Stimulated activated CD4-positive, alpha-beta T cell treated with anti-CD3 and anti-CD28 coated beads, Interleukin-4, amount 100 ng/mL, for 24 hours (primary cell): Measurements from ENCODE around the gene TMOD3.
"Not testable (repeated sequence)": the region's sequence is repeated elsewhere in the genome, so short reads cannot be mapped to it uniquely, and the experiment has no call there.

Experiments used
- DNase-seq: peaks from one replicate; pipeline ENCODE4 v3.0.0-alpha.2; 2020

TMOD3 gene

DNA sequence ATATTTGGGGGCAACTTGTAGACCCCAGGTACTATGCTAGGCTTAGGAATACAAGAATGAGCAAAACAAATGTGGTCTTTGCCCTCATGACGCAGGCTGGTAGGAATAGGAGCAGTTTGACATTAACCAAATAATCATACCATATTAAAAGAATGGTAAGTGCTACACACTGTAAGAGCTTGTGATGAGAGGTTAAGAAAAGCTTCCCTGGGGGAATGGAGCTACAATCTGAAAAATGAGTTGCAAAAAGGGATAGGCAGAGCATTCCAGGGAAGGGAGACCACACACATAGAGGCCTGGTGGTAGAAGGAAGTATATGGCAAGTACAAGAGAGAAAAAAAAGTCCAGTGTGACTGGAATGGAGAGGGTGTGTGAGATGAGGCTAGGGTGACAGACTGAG, 37.3 kb downstream of the TMOD3 start:
- DNase-seq: no peak

DNA sequence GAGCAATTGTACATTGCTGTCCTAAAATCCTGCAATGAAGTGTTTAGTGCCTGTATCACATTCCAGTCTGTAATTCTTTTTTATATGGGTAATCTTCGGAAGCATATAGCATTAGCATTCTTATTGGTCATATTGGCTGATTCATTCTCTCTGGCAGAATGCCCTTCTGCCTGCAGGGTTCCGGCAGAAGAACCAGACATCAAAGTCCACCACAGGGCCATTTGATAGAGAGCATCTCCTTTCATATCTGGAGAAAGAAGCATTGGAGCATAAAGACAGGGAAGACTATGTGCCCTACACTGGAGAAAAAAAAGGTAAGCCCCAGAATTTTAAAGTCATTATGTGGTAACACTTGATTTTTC, 39.6 kb downstream of the TMOD3 start:
- no peak for DNase-seq

DNA sequence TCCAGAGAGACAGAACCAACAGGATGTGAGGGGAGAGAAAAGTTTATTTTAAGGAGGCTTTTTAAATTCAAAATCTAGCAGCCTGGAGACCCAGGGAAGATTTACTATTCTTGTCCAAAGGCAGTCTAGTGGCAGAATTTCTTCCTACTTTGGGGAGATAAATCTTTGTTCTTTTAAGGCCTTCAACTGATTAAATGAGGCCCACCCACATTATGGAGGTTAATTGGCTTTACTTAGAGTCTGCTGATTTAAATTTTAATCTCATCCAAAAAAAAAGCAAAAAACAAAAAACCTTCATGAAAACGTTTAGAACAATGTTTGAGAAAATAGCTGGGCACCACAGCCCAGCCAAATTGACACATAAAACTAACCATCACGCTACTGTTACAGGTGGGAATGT, 41.3 kb downstream of the TMOD3 start:
- no peak for DNase-seq

DNA sequence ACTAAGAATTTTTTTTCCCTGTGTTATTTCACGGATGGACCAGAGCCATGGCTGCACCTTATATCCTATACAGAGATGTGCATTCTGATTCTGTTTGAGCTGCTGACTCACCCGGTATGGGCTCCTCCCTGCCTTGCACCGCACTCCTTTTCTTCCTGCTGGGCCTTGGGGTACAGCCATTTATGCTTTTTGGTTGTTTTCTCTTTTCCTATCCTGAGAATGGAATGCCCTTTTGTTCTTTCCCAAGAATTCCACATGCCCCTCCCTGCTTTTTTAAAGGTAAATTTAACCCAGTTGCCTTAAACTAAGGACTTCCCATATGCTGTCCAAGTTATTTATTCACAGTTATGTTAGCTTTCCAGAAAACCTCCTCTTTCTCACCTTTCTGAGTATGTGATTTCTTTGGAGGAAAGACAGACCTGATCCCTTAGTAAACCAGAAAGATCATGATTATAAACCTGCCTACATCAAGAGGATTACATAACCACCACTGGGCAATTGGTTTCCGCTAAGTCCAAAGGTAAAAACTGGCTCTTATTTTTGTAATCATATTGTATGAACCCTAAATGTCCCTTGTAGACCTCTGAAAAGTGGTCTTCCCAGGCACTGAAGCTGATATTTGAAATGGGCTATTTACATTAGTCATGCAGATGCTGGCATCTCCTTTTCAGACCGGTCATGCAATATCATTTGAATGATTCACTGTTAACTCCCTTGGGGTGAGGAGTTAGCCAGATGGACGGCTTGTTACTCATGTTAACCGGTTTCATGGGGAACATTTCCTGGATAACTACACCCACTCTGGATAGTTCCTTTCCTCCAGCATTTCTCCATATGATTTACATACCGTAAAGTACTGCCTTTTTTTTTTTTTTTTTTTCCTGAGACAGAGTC, 45.5 kb downstream of the TMOD3 start:
- no peak for DNase-seq

DNA sequence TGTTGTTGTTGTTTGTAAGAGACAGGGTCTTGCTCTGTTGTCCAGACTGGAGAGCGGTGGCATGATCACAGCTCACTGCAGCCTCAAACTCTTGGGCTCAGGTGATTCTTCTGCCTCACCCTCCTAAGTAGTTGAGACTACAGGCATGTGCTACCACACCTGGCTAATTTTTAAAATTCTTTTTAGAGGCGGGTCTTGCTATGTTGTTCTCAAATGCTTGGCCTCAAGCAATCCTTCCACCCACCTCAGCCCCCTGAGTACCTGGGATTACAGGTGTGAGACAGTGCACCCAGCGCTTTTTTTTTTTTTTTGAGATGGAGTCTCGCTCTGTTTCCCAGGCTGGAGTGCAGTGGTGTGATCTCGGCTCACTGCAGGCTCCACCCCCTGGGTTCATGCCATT, 46.7 kb downstream of the TMOD3 start:
- DNase-seq: no peak

DNA sequence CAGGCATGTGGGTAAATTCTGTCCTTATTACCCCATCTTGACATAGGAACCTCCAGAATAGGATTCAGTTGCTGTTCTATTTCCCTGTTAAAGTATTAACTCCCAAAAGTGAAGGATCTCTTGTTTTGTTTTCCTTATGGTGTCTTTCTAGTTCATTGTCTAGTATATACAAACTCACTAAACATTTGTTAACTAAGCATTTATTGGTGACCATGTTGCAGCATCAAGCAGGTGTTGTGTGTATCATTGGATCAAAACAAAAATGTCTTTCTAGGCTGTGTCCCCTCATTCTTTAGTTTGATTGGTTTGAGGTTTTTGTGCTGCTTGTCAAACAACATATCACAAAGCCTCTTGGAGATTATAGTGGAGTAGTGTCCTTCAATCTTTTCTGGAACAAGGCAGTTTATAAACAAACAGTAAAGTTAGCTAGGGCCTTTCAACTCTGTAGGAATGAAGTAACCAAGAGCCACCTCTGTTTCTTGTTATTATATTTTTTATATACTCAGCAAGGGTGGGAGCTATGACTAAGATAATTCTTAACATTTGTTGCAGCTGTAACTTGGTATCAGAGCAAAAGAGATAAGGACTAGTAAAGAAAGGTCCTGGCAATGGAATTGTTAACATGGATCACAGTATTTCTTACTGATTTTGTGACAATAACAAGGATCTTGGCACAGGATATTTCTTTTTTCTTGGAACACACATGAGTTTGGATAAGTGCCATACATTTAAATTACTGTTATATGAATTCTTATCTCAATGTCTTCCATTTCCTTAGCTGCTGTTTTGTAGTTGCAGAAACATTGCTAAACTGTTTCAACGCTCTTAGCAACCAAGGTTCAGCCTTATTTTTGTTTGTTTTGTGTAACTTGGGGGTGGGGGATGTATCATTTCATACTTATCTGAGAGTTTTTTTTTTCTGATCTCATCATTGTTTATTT, 49.3 kb downstream of the TMOD3 start:
- no peak for DNase-seq

DNA sequence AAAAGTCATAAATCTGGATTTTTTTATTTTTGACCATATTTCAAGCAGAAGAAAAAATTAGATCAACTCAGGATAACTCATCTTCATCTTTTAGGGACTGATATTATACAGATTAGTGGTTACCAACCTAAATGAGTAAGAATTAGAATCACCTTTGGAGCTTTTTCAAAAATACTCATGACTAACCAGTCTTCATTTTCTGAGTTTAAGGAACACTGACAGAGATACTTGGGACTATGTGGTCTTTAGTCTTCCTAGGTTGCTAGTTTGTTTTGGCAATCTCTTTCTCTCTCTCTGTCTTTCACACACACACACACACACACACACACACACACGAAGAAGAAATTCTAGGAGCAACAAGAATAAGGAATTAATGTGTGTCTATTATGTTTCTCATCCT, 50.1 kb downstream of the TMOD3 start:
- no peak for DNase-seq

DNA sequence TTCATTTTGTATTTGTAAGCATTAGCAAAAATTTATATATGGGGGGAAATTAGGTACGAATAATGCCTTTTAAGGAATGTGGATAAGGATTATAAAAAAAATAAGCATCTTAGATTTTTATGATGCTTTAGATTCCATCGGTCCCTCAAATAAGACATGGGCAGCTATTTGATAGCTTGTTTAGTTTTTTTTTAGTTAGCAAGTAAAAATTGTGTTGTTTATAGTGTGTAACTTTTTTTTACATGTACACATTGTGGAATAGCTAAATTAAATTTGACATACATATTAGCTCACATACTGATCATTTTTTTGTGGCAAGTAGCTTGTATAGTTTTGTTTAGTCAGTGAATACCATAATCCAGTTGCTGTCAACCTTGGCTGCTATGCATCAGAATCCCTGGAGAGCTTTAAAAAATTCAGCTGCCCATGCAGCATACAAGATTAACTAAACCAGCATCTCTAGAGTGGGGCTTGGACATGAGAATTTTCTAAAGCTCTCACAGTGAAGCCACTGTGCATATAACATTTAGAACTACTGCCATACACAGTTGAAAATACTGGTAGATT, 53.9 kb downstream of the TMOD3 start:
- DNase-seq: no peak

DNA sequence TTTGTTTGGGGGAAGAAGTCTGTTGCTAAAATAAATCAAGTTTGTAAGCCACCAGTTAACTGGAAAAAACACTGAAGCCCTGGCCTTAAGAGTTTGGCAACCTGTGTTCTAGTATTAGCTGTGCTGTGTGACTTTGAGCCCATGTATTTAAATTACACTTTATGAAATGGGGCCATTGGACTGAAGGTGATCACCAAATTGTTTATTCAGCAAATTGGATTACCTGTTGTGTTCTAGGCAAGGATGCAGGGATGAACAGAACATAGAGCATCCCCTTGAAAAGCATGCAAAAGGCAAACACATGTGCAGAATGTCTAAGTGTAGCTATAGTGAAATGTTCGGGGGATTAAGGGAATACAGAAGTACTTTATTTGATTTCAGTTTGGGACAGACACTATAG, 54.6 kb downstream of the TMOD3 start:
- DNase-seq: no peak

DNA sequence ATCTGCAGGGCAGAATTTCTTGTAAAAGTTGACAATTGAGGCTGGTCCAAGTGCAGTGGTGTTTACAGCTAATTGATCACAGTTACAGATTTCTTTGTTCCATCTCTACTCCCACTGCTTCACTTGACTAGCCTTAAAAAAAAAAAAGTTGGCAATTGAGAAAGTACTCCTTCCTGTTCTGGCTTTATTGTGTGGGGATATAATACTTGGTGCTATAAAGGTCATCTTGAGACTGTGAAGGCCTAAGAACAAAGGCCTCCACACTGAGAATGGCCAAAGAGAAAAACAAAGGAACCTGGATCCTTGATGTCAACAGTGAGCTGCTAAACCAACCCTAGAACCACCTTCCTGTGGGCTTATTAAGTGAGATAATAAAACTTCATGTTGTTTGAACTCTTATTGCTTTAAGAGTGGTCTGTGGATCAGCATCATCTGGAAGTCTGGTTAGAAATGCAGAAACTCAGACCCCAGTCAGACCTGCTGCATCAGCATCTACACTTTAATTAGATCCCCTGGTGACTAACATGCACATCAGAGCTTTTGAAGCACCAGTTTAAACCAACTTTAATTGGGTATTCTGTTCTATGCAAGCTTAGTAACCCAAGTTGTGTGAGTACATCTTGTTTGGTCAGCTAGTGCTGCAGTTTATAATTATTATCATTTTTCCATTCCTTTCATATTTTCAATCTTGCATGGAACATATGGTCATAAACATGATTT, 55.2 kb downstream of the TMOD3 start:
- DNase-seq: no peak

DNA sequence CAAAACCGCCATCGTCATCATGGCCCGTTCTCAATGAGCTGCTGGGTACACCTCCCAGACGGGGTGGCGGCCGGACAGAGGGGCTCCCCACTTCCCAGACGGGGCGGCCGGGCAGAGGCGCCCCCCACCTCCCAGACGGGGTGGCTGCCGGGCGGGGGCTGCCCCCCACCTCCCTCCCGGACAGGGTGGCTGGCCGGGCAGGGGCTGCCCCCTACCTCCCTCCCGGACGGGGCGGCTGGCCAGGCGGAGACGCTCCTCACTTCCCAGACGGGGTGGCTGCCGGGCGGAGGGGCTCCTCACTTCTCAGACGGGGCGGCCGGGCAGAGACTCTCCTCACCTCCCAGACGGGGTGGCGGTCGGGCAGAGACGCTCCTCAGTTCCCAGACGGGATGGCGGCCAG, 56.3 kb downstream of the TMOD3 start:
- DNase-seq: not testable (repeated sequence)

DNA sequence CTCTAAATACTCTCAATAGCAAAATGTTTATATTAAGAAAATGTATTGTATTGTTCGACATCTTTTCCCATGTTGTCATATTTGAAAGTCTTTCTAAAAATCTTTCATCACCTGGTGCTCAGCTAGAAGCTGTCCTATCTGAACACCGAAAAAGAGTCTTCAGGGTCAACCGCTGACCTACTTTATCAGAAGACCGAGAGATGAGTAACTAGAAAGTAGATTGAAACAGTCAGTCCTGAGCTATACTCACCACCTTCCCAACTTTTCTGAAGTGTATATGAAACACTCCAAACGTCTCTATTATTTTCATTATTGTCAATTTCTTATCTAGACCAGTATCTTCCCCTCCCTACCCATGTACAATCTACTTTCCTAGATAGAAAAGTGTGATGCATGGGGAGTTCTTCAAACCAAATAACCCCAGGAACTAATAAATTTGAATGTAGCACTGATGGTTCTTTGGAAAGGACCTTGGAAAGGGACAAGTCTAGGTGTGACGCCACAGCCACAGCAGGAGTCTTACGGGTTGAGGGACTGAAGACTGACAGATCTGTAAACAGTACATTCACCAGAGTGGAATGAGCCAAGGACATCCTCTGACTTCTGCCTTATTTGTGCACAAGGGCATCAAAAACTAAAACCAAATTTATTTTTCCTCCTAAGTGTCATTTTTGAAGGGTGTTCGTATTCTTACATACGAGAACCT, 58.6 kb downstream of the TMOD3 start:
- no peak for DNase-seq

DNA sequence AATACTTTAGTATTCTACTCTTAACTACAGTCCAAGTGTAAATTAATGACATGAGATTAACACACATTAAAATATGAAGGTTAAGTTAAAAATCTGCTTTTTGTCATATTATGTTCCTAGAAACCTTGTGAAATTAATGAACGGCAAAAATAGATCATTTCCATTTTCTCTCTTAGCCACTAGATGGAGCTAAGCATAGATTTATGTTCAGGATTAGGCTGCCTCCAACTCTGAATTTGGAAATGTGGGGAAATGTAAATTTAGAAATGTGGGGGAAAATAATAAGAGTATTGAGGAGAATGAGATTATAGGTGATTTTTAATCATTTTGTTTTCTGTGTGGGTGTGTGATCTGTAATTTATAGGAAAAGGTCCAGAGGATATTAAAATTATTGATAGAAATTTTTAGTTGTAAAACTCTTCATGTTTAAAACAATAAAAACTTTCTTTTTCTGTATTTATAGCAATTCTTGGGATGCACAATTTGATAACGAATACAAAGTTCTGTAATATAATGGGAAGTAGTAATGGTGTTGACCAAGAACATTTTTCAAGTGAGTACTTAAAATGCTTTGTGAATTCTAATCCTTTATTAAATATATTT, 59.2 kb downstream of the TMOD3 start:
- DNase-seq: no peak

DNA sequence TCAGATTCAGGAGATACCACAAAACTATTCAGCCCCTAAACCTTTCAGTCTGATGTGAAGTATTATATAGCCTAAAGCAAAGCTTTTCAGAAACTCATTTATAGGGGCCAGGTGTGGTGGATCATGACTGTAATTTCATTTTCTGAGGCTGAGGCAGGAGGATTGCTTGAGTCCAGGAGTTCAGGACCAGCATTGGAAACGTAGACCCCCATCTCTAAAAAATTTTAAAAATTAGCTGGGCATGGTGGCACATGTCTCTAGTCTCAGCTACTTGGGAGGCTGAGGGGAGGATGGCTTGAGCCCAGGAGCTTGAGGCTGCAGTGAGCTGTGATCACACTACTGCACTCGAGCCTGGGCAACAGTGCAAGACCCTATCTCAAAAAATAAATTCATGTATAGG, 60.0 kb downstream of the TMOD3 start:
- DNase-seq: no peak

DNA sequence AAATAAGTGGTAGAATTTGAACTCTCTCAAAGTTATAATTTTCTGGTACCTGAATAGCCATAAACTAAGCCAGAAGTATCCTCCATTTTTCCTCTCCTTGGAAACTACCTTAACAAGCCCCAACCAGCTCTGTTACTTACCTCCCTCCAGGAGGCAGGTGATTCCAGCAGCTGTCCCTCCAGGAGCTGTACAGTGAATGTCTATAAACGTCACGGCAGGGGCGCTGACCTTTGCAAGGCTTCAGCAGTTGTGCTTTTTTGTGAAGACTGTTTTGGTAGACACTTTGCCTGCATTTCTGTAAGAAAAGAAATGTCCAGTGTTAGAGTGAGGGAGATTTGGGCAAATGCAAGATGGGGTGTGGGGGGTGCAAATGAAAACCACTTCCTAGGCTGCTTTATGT, 75.0 kb downstream of the TMOD3 start:
- no peak for DNase-seq

DNA sequence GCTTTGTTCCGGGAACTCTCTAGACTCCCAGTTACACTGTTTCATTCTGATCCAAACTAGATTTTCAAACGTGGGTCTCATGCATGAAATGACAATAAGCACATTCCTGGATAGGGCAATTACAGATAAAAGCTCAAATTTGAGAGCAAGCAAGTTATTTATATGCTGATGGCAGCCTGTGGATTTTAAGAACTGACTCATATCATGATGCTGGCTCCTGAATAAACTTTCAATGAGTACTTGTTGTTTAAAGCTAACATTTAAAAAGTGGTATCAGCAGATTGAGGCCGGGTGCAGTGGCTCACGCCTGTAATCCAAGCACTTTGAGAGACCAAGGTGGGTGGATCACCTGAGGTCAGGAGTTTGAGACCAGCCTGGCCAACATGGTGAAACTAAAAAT, 75.5 kb downstream of the TMOD3 start:
- no peak for DNase-seq

DNA sequence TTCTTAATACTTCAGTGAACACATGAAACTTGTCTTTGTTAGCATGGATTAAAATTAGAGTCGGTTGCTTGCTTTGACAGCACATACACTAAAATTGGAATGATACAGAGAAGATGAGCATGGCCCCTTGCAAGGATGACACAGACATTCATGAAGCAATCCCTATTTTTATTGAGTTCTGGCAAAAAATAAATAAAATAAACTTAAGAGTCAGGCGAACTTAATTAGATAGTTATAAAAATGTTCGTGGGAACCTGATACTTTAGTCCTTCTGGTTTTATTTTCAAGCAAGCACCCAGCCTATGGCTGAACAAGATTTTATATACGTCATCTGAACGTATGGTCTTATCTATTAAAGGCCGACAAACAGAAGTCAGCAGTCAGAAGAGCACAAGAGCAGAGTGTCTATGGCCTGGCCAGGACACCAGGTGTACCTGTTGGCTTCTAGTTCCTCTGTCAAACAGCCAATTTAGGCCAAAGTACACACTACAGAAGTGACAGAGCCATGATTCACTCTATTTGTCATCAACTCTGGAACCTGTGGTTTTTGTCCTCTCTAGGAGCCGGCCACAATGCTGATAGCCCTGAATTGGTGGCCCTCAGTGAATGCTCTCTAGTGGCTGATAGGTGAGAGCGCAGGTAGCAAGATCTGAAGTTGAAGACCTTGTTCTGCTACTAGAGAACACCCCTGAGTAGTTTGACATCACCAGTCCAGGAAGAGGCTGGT, 77.8 kb downstream of the TMOD3 start:
- no peak for DNase-seq

DNA sequence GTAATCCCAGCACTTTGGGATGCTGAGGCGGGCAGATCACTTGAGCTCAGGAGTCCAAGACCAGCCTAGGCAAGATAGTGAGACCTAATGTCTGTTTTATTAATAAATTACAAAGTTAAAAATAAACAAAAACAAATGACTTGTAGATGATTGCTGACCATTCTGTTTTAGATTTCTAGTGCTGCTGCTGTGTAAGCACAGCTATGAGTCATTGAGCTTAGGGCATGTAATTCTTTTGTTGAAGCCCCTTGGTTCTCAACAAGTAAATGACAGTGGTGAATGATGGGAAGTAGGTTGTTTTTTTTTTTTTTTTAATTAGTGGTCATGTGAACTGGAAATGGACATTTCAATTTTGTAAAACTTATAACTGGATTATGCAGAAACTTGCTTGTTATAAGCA, 78.9 kb downstream of the TMOD3 start:
- no peak for DNase-seq

DNA sequence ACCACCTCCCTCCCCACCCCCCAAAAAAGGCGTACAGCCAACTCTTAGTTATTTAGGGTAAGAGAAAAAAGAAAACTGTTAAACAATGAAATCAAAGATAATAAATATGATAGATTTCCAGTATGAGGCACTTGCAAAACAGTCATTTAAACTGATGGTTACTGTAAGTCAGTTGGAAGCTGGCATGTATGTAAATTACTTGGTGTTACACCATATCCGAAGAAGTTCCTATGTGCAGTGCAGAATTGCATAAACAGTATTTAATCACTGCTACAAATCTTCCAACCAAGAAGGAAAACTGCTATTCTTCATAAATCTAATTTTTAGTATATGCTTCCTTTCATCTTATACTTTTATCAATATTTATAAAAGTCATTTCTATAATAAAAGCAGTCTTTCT, 80.1 kb downstream of the TMOD3 start:
- no peak for DNase-seq

DNA sequence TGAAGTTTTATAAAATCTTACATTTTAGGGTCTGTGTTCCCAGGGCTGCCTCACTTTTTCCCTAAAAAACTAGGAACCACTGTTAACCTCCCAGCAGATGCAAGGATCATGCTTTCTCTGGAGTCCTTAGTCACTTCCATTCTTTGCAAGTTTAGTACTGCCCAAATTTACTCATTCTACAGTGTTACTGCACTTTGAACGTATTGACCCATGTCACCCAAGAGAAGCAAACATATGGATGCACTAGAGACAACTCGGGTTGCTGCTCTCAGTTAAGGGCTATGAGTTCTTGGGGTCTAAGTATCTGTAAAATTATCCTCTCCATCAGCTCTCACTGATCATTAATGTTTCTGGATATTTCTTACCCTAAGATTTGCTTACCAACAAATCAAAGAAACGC, 83.1 kb downstream of the TMOD3 start:
- no peak for DNase-seq

DNA sequence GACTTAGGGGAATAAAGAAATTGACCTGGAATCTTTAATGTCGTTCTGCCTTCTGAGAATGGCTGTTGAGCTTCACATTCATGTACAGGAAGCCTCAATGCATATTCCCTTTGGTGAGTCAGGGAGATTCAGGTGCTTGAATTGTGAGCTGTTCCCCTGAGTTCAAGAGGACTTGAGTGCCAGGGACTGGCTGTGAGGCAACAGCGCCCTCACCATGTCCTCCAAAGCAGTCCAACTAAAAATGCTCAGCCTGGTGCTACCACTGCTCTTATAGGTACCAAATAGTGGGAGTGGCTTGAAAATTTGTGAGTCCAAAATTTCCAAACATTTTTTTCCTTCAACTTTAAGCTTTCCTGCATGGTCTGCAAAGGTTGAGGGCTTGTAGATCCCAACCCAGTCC, 88.0 kb downstream of the TMOD3 start:
- DNase-seq: no peak
